ENCODE data around the gene SOX3. TPM values are rescaled to one million over a fixed set of nuclear protein-coding genes. Genes with fewer than 3 reads are reported as not detected.

Gene SOX3
- total RNA-seq, 4 donors from 2014 or later = 0.63 TPM; not detected in 3

DNA sequence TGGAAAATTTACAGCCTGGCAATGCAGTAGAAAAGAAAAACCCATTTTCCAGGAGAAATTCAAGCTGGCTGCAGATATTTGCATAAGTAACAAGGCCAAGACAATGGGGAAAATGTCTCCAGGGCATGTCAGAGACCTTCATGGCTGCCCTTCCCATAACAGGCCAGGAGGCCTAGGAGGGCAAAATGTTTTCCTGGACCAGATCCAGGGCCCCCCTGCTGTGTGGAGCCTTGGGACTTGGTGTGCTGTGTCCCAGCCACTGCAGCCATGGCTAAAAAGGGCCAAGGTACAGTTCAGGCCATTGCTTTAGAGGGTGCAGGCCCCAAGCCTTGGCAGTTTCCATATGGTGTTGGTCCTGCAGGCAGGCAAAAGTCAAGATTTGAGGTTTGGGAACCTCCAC is 29.8 kb downstream of the SOX3 start:
- Histone ChIP-seq H3K27ac (no peak overlapping the region), H3K27me3 (no peaks in the 10 kb centered on the region), H3K4me1 (no peaks in the 10 kb centered on the region), H3K9me3 (no peaks in the 10 kb centered on the region), H3K36me3 (no peaks in the 10 kb centered on the region), H3K4me3 (replicated peaks in 1 of 3) (no peak overlapping the region)
- no peak for DNase-seq
- no peak for TF ChIP-seq POLR2A (IDR thresholded peaks at IDR 0.05)
- intact Hi-C loops (cut with DNase I) = no loop called here

DNA sequence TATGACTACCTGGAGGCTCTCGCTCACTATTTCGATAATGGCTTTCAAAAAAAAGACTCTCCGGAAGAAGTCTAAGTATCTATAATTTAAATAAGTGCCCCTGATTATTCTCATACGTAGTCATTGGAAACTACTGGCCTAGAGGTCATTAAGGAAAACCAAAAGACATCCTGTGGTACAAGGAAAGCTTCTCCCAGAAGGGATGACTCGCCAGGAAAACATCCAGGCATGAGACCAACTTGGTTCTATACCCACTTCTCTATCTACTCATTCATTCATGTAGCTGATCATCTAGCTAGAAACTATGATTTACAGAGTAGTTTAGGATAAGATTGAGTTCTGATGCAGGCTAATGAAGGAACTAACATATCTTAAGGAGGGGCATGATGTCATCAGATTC is 37.7 kb downstream of the SOX3 start:
- Histone ChIP-seq H3K27me3 (no peaks in the 10 kb centered on the region), H3K4me3 (replicated peaks in 1 of 3) (no peak overlapping the region), H3K36me3 (no peaks in the 10 kb centered on the region), H3K9me3 (no peaks in the 10 kb centered on the region), H3K27ac (no peak overlapping the region), H3K4me1 (no peaks in the 10 kb centered on the region)
- WGBS, 2 donors = 88 to 89% methylated on average over 5 of the region's 5 CpGs
- TF ChIP-seq, protein P1, sequence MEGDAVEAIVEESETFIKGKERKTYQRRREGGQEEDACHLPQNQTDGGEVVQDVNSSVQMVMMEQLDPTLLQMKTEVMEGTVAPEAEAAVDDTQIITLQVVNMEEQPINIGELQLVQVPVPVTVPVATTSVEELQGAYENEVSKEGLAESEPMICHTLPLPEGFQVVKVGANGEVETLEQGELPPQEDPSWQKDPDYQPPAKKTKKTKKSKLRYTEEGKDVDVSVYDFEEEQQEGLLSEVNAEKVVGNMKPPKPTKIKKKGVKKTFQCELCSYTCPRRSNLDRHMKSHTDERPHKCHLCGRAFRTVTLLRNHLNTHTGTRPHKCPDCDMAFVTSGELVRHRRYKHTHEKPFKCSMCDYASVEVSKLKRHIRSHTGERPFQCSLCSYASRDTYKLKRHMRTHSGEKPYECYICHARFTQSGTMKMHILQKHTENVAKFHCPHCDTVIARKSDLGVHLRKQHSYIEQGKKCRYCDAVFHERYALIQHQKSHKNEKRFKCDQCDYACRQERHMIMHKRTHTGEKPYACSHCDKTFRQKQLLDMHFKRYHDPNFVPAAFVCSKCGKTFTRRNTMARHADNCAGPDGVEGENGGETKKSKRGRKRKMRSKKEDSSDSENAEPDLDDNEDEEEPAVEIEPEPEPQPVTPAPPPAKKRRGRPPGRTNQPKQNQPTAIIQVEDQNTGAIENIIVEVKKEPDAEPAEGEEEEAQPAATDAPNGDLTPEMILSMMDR (IDR thresholded peaks at IDR 0.05) = no peak
- TF ChIP-seq POLR2A (IDR thresholded peaks at IDR 0.05) = no peak
- DNase-seq = no peak
- intact Hi-C loops (cut with DNase I) = no loop called here

Other genes starting within 250 kb of the SOX3 start
- 10 to 100 TPM; 16.7 to 74.6 (median 32.6) TPM for gene LINC00632, start 204.7 kb upstream of the SOX3 start, total RNA-seq

Data from thyroid gland (tissue), 4 donors.